ENCODE data around the gene AMER2. TPM values are rescaled to one million over a fixed set of nuclear protein-coding genes. Genes with fewer than 3 reads are reported as not detected.

Gene AMER2
- polyA plus RNA-seq, 1 donor (not counting 4 experiments of a cell fraction or from before 2014, with no cell fraction given), result not detected

DNA sequence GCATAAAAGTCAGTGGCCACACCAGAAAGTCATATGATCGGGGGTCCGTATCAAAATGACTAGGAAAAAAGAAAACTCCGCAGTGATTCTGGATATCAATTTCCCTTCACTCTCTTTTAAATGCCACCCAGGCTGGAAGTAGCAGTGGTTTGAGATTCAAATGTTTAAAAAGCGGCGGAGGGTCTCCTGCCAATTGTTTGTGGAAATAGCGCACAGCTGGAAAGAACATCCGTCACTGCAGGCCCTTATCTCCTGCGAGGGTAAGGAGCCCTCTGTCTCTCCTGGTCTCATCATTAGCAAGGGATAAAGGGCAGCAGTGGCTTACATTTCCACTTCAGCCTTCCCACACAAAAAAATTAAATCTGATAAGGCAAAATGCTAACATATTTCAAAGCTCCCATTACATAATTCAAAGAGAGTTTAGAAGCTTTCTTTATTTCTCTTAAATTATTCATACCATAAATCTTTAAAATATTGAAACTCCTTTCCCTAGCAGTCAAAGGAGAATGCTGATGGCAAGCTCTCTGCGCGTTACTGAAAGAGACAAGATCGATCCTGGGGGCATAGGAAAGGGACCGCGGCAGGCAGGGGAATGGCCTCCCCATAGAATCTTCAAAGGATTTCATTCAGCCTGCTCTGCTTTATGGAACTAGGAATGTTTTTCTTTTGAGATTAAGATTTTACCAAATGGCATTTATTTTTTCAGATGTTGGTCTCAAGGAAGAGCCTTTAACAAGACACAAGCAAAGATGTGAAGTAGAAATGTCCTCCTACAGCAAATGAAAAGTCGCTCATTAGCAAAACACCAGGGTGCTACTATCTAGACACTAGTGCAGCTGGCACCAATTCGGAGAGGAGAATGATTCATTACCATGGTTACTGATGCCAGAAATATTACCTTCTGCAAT lies 35.0 kb downstream of the AMER2 start:
- TF ChIP-seq EZH2 (IDR thresholded peaks at IDR 0.05; ENCODE audit: low read length), result no peak
- TF ChIP-seq, protein P1, sequence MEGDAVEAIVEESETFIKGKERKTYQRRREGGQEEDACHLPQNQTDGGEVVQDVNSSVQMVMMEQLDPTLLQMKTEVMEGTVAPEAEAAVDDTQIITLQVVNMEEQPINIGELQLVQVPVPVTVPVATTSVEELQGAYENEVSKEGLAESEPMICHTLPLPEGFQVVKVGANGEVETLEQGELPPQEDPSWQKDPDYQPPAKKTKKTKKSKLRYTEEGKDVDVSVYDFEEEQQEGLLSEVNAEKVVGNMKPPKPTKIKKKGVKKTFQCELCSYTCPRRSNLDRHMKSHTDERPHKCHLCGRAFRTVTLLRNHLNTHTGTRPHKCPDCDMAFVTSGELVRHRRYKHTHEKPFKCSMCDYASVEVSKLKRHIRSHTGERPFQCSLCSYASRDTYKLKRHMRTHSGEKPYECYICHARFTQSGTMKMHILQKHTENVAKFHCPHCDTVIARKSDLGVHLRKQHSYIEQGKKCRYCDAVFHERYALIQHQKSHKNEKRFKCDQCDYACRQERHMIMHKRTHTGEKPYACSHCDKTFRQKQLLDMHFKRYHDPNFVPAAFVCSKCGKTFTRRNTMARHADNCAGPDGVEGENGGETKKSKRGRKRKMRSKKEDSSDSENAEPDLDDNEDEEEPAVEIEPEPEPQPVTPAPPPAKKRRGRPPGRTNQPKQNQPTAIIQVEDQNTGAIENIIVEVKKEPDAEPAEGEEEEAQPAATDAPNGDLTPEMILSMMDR (optimal IDR thresholded peaks at IDR 0.05 in 1 of 3, IDR thresholded peaks at IDR 0.05 in 1 of 3, conservative IDR thresholded peaks at IDR 0.05 in 1 of 3; ENCODE audit: extremely low read depth in 1 of 3, insufficient read depth in 2 of 3, low read length in 3 of 3), result no peak
- Histone ChIP-seq H3K79me2 (ENCODE audit: control insufficient read depth, insufficient read depth, low read length) (no peaks in the 10 kb centered on the region), H3K9ac (ENCODE audit: control insufficient read depth, extremely low read depth, insufficient read depth, low read length) (no peak overlapping the region), H3K4me3 (ENCODE audit: control insufficient read depth in 2 of 3, extremely low read depth in 1 of 3, insufficient read depth in 2 of 3, low read depth in 1 of 3, low read length in 3 of 3) (no peak overlapping the region), H3K4me2 (ENCODE audit: control insufficient read depth, extremely low read depth, insufficient read depth, low read depth, low read length) (no peak overlapping the region), H3K27ac (ENCODE audit: control insufficient read depth, insufficient read depth, low read length) (no peak overlapping the region), H3K9me1 (ENCODE audit: control insufficient read depth, extremely low read depth, insufficient read depth, low read length) (no peaks in the 10 kb centered on the region), H3K36me3 (ENCODE audit: control insufficient read depth in 2 of 2, extremely low read depth in 1 of 2, insufficient read depth in 2 of 2, low read length in 2 of 2) (no peaks in the 10 kb centered on the region), H4K20me1 (ENCODE audit: control insufficient read depth, extremely low read depth, insufficient read depth, low read length) (no peaks in the 10 kb centered on the region), H3K27me3 (ENCODE audit: control insufficient read depth, extremely low read depth, insufficient read depth, low read length) (peaks cover 18% of the 10 kb centered on the region), H3K9me3 (ENCODE audit: control insufficient read depth, low read depth, low read length) (no peaks in the 10 kb centered on the region), H3K4me1 (ENCODE audit: control insufficient read depth, extremely low read depth, insufficient read depth, low read length) (no peaks in the 10 kb centered on the region), H2AFZ (ENCODE audit: control insufficient read depth, low read length) (no peak overlapping the region)
- dilution Hi-C loops (cut with MboI; ENCODE audit: extremely low pct_ligation_motif_present, low sequenced_read_pairs), result no loop called here
- FAIRE-seq (no peak), DNase-seq (ENCODE audit: low read depth, low spot score) (no peak)

GRCh38 chr13:25135896-25136295 lies 36.2 kb downstream of the AMER2 start:
- Histone ChIP-seq H3K9me1 (ENCODE audit: control insufficient read depth, extremely low read depth, insufficient read depth, low read length) (no peaks in the 10 kb centered on the region), H3K4me3 (ENCODE audit: control insufficient read depth in 2 of 3, extremely low read depth in 1 of 3, insufficient read depth in 2 of 3, low read depth in 1 of 3, low read length in 3 of 3) (no peak overlapping the region), H3K9ac (ENCODE audit: control insufficient read depth, extremely low read depth, insufficient read depth, low read length) (no peak overlapping the region), H3K79me2 (ENCODE audit: control insufficient read depth, insufficient read depth, low read length) (no peaks in the 10 kb centered on the region), H3K27me3 (ENCODE audit: control insufficient read depth, extremely low read depth, insufficient read depth, low read length) (peaks cover 22% of the 10 kb centered on the region), H3K27ac (ENCODE audit: control insufficient read depth, insufficient read depth, low read length) (no peak overlapping the region), H4K20me1 (ENCODE audit: control insufficient read depth, extremely low read depth, insufficient read depth, low read length) (no peaks in the 10 kb centered on the region), H3K4me1 (ENCODE audit: control insufficient read depth, extremely low read depth, insufficient read depth, low read length) (no peaks in the 10 kb centered on the region), H3K4me2 (ENCODE audit: control insufficient read depth, extremely low read depth, insufficient read depth, low read depth, low read length) (no peak overlapping the region), H3K9me3 (ENCODE audit: control insufficient read depth, low read depth, low read length) (no peaks in the 10 kb centered on the region), H3K36me3 (ENCODE audit: control insufficient read depth in 2 of 2, extremely low read depth in 1 of 2, insufficient read depth in 2 of 2, low read length in 2 of 2) (no peaks in the 10 kb centered on the region), H2AFZ (ENCODE audit: control insufficient read depth, low read length) (no peak overlapping the region)
- no peak for DNase-seq (ENCODE audit: low read depth, low spot score)
- TF ChIP-seq EZH2 (IDR thresholded peaks at IDR 0.05; ENCODE audit: low read length), result no peak
- TF ChIP-seq, protein P1 (optimal IDR thresholded peaks at IDR 0.05 in 1 of 3, IDR thresholded peaks at IDR 0.05 in 1 of 3, conservative IDR thresholded peaks at IDR 0.05 in 1 of 3; ENCODE audit: extremely low read depth in 1 of 3, insufficient read depth in 2 of 3, low read length in 3 of 3), result no peak
- dilution Hi-C loops (cut with MboI; ENCODE audit: extremely low pct_ligation_motif_present, low sequenced_read_pairs), result no loop called here
- no peak for FAIRE-seq

All from keratinocyte (primary cell).